Measurements from ENCODE around the gene KRTAP10-8.
"Not testable (repeated sequence)": the region's sequence is repeated elsewhere in the genome, so short reads cannot be mapped to it uniquely, and the experiment has no call there.

KRTAP10-8 gene

DNA sequence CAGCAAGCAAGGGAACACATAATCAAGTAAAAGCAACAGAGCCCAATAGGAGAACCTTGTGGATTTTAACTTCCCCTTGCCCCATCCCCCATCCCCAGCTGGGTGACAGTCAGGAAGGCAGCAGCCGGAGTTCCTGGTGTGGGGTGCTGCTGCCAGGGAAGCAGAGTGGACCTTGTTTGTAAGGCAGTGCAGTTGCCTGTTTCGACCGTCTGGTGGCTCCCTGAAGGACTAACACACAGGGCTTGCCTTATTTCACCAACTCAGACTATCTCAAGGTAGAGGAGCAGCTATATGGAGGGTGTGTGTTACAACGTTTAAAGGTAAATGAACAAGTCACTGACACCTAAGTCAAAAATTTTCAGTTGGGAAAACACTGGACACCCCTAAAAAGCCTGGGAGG, 6.6 kb downstream of the KRTAP10-8 start:
- DNase-seq (ENCODE audit: low read depth in 2 of 2): no peak

DNA sequence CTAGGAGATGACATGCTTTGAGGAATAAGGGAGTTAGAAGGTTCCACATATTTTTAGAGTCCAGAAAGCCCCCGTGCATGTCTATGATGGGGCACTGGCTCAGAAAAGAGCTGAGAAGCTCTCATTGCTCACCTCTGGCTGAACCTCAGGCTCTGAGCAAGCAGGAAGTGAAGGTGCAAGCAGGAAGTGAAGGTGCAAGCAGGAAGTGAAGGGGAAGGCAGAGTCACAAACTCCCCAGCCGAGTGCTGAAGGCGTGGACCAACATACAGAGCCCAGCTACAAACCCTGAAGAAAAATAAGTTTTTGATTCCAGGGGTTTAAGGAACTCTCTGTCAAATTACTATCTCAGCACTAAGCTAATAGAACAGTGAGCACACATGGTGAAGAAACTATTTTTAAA, 7.0 kb downstream of the KRTAP10-8 start:
- peak; percentile 22 to 25 for DNase-seq (ENCODE audit: low read depth in 2 of 2)

DNA sequence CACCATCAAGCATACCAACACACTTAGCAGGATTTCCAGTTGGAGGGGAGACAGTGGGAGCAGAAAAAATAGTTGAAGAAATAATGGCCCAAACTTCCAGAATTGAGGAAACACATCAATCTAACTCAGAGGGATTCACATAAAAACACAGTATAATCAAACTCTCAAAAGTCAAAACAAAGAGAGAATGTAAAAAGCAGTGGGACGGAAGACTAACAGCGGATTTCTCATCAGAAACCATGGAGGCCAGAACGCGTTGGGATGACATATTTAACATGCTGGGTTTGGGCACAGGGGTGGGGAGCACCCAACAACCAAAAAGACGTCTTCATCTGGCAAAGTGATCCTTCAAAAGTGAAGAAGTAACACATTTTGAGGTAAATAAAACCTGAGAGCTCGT, 8.0 kb downstream of the KRTAP10-8 start:
- DNase-seq (ENCODE audit: low read depth in 2 of 2): no peak

DNA sequence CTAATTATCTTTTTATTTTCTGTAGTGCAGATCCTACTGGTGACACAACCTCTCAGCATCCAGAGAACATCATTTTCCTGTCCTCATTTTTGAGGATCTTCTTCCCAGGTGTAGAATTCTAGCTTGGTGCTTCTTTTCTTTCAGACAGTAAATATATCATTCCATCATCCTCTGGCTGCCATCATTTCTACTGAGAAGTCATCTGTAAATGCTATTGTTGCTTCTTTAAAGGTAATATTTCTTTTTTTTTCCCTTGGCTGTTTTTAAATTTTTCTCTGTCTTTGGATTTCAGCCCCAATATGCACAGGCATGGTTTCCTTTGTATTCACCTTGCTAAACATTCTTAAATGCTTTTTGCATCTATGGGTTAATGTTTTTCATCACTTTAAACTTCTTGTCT, 11.7 kb downstream of the KRTAP10-8 start:
- DNase-seq (ENCODE audit: low read depth in 2 of 2): no peak

DNA sequence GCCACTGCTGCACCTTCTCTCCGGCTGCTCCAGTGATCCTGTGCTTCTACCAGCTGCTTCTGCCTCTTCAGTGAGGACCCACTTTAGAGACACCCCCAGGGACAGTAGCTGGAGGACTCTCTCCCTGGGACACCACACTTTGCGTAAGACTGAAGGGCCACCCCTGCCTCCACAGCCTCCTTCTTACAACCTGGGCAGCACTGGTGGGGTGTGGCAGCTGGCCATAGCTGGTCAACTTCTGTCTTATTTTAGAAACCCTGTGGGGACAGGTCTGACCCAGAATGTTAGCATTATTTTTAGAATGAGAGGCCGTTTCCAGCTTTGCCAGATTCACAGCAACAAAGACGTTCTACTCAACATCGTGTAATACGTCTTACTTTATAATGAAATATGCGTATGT, 13.9 kb downstream of the KRTAP10-8 start:
- no peak for DNase-seq (ENCODE audit: low read depth in 2 of 2)

DNA sequence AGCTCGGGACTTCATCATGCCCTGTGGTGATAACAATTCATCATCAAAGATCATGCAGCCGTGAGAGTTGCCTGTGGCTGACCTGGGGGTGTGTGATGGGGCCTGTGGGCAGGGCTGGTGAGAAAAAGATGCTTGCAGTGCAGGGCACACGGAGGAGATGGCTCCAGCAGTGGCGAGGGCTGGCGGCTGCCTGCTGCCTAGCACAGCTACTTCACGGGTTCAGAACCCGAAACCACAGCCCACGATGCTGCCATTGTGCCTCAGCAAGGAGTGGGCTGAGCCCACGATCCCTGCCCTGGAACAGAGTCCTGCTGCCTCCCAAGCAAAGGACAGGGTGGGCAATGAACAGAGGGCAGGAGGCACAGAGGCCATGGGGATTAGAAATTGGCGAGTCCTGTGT, 14.4 kb downstream of the KRTAP10-8 start:
- DNase-seq (ENCODE audit: low read depth in 2 of 2): no peak

DNA sequence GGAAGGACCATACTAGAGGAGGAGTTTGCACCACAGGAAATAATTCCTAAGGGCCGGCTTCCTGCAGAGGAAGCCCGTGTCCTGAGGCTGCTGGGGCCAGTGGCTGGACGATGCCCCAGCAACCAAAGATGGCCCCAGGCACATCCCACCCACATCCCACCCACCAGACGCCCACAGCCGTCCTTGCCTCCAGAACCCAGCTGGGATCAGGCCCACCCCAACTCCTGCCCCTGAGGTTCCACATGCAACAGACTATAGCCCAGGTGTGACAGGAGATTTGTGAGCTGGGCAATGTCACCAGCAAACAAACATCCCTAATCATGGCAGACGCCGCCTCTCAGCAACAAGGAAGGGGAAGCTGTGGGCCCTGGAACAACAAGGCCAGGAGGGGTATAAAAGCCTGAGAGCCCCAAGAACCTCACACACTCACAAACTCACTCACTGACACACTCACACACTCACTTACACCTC, 14.8 kb downstream of the KRTAP10-8 start, which contains the start of gene KRTAP10-9:
Gene KRTAP10-9 (plus strand): TSS at position 421 of the 471 bp plus-strand sequence. CDS start 79 bp downstream, outside the sequence.
- DNase-seq (ENCODE audit: low read depth in 2 of 2): no peak

DNA sequence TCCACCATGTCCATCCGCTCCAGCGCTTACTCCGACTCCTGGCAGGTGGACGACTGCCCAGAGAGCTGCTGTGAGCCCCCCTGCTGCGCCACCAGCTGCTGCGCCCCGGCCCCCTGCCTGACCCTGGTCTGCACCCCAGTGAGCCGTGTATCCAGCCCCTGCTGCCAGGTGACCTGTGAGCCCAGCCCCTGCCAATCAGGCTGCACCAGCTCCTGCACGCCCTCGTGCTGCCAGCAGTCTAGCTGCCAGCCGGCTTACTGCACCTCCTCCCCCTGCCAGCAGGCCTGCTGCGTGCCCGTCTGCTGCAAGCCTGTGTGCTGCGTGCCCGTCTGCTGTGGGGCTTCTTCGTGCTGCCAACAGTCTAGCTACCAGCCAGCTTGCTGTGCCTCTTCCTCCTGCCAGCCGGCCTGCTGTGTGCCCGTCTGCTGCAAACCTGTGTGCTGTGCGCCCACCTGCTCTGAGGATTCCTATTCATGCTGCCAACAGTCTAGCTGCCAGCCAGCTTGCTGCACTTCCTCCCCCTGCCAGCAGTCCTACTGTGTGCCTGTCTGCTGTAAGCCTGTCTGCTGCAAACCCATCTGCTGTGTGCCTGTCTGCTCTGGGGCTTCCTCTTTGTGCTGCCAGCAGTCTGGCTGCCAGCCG, 15.4 kb downstream of the KRTAP10-8 start:
- DNase-seq (ENCODE audit: low read depth in 2 of 2): not testable (repeated sequence)

DNA sequence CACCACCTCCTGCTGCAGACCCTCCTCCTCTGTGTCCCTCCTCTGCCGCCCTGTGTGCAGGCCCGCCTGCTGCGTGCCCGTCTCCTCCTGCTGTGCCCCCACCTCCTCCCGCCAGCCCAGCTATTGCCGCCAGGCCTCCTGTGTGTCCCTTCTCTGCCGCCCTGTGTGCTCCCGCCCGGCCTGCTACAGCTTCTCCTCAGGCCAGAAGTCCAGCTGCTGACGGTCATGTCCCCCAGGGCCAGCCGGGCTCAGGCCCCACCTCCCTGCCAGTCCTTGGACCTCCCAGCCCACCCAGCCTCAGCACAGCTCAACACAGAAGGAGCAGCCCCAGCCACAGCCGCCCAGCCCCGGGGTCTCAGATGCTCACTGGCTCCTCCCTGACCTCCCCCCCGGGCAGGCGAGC, 16.0 kb downstream of the KRTAP10-8 start:
- not testable (repeated sequence) for DNase-seq (ENCODE audit: low read depth in 2 of 2)

DNA sequence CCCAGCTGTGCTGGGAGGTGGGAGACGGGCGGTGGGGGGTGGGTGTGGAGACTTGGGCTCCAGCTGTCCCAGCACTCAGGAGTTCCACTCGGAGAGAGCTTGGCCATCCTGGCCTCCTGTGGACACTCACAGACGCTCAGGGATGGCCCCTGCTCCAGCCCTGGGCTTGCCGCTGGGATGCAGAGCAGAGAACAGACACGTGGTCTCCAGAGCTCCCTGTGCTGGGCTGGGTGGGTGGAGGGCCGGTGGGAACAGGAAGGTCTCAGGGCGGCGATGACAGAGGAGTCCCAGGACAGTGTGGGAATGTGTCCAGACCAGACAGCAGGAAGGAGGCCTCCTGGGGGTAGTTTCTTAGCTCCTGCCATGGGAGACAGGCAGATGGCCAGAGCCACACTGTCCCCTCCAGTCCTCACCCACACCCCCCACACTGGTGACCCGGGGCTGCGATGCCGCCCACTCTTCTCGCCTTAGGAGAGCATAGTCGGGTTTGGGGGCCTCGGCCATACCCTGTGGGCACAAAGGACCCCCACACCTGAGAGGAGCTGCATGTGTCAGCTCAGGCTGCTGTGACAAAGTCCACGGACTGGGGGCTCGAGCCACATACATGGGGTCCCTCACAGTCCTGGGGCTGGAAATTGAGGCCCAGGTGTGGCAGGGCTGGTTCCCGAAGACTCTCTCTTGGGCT, 17.0 kb downstream of the KRTAP10-8 start:
- no peak for DNase-seq (ENCODE audit: low read depth in 2 of 2)

DNA sequence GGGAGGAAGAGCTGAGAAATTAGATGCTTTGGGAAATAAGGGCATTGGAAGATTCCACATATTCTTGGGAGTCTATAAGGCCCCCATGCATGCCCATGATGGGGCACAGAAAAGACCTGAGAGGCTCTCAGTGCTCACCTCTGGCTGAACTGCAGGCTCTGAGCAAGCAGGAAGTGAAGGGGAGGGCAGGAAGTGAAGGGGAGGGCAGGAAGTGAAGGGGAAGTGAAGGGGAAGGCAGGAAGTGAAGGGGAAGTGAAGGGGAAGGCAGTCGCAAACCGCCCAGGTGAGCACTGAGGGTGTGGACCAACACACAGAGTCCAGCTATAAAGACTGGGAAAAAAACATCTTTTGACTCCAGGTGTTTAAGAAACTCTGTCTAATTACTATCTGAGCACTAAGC, 18.6 kb downstream of the KRTAP10-8 start:
- DNase-seq (ENCODE audit: low read depth in 2 of 2): no peak

DNA sequence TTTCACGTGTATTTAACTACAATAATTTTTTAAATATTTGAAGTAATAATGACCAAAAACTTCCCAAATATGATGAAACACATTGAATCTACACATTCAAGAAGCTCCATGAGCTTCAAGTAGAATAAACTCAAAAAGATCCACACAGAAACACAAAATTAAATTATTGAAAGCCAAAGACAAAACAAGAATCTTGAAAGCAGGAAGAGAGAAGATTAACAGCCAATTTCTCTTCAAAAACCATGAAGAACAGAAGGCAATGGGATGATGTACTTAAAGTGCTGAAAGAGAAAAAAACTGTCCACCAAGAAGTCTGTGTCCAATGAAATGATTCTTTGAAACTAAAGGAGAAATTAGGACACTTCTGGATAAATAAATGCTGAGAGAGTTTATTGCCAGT, 20.2 kb downstream of the KRTAP10-8 start:
- no peak for DNase-seq (ENCODE audit: low read depth in 2 of 2)

DNA sequence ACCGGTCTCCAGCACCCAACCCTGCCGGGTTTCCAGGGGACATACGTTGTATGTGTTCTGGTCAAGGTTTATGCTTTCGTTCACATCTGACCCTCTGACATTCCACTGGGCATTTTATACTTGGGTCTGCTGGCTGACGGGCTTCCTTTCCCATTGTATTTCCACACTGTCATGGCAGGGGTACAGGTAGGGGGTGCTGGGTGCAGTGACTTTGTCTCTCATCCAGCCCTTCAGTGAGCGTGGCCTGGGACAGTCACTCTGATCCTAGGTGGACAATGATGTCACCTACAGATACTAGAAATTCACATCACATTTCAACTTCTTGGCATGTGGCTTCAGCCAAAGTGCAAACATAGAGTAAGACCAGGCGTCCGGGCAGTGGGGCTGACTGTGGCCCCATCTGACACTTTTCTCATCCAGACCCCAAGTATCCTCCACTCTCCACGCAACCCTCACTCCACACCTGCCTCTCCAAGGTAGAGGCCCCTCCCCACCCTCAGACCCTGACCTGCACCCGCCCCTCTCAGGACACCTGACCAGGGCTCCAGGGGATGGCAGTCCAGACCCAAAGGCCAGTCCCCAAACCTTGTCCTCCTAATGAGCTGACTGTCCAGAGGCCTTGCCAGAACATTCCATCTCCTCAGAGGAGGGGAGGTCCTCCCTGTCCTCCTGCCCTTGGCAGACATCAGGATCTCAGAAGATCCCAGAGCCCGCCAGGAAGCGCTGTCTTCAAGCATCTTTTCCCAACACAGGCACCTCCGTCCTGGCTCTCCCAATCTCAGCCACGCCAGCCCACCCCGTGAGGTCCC, 24.5 kb downstream of the KRTAP10-8 start:
- no peak for DNase-seq (ENCODE audit: low read depth in 2 of 2)

DNA sequence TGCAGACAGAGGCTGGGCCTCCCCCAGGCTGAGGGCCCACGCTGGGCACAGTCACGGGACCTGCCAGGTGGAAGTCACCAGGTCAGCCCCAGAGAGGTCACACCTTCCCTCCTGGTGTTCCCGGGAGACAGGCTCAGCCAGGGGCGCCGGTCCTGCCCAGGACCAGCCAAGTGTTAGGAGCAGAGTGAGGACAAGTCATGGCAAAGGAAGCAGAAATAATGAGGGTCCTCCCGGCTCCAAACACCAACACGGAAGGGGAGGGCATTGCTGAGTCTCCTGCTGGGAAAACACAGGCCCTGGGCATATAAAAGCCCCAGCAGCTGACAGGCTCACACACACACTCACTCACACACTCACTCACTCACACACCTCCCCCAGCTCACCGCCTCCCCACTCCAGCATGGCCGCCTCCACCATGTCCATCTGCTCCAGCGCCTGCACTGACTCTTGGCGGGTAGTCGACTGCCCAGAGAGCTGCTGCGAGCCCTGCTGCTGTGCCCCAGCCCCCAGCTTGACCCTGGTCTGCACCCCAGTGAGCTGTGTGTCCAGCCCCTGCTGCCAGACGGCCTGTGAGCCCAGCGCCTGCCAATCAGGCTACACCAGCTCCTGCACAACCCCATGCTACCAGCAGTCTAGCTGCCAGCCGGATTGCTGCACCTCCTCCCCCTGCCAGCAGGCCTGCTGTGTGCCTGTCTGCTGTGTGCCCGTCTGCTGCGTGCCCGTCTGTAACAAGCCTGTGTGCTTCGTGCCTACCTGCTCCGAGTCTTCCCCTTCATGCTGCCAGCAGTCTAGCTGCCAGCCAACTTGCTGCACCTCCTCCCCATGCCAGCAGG, 25.4 kb downstream of the KRTAP10-8 start, which contains the start of gene KRTAP10-10:
Gene KRTAP10-10 (plus strand): TSS at position 339 of the 833 bp plus-strand sequence. CDS start 62 bp downstream, at position 401.
- no peak for DNase-seq (ENCODE audit: low read depth in 2 of 2)

DNA sequence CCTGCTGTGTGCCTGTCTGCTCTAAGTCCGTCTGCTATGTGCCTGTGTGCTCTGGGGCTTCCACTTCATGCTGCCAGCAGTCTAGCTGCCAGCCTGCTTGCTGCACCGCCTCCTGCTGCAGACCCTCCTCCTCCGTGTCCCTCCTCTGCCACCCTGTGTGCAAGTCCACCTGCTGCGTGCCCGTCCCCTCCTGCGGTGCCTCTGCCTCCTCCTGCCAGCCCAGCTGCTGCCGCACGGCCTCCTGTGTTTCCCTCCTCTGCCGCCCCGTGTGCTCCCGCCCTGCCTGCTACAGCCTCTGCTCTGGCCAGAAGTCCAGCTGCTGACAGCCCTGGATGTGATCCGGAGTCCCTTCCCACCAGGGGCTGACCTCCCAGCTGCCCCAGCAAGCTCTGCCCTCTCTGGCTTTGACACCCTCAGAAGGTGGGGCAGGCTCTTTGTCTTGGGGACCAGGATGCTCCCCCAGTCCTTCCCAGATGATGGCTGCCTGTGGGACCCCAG, 26.0 kb downstream of the KRTAP10-8 start:
- not testable (repeated sequence) for DNase-seq (ENCODE audit: low read depth in 2 of 2)

DNA sequence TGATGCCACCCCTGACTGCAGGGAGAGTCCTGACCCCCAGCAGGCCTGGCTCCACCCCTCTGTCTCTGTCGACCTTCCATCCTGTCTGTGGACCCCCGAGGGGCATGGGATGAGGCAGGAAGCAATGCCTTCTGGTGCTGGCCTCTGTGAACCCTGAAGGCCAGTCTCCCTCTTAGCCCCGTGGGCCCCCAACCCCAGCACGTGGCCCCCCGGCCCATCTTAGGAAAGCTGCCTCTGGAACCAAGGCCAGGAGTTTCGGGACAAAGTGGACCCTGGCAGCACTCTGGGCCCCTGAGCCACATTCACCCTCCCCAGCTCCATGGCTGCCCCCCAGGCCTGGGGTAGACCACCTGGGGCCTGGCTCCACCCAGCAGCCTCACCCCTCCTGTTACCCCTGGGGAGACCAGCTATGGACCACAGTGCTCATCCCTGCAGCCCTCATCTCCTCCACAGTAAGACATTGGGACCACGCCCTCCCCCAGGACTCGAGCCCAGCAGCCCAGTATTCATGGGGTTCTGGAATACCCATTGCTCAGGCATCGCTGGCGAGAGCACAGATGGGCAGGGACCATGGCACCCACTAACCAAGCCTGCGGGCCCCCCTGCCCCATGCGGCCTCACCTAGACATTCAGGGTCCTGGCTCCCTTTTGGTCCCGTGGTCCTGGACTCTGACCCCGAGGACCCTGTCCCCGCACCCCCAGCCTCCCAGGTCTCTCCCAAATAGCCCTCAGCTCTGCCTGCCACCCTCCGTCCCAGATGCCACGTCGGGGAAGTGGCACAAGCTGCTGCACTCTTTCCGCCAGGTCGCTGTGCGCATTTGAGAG, 26.8 kb downstream of the KRTAP10-8 start:
- DNase-seq (ENCODE audit: low read depth in 2 of 2): not testable (repeated sequence)

DNA sequence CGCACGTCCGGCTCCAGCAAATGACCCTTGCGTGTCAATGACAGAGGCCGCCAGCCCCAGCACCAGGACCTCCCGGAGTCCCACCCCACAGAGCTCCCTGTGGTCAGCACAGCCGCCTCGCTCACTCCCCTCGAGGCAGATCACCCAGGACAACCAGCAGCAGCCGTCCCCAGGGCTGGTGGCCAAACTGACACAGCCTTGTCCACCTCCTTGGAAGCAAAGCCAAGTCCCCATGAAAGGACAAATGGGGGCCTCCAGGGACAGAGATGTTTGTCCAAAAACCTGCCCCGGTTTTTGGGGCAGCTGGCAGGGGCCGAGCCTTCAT, 27.4 kb downstream of the KRTAP10-8 start:
- DNase-seq (ENCODE audit: low read depth in 2 of 2): no peak

DNA sequence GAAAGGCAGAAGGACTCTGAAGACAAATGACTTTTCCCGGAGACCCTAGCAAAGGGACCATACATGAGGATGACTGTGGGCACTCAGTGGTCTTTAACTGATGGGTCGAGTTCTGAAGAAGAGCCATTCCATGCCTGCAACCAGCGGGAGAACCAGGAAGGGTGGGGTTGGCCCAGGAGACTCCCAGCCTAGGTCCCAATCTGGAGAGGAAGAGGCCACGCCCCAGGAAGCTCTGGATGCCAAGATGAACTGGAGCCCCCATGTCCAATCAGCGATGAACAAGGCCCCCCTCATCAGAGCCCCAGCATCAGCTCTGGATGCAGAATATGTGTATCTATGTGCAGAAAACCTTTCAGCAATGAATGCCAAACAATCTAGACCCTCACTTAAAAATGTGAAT, 28.9 kb downstream of the KRTAP10-8 start:
- DNase-seq (ENCODE audit: low read depth in 2 of 2): no peak

DNA sequence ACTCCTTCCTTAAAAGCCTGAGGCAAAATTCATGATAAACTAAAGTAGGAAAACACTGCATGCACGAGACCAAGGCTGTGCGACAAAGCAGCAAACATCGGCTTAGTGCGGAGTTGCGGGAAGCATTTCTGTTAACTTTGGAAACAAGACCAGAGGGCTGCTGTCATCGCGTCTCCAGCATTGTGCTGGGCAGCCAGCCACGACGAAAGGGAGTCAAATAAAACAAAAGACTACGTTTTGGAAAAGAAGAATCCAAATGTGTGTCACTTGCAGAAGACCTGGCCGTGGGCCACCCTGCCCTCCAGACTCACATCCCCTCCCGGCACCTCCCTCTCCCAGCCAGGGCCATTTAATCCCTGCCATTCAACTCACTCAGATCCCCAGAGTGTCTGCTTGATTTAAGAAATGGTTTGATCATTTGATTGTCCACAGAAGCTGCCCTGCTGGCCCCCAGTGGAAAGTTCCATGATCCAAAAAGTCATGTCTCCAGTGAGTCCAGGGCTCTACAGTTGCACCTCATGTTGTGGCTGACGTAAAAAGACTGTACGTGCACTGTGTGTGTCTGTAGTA, 31.9 kb downstream of the KRTAP10-8 start:
- DNase-seq (ENCODE audit: low read depth in 2 of 2): no peak

DNA sequence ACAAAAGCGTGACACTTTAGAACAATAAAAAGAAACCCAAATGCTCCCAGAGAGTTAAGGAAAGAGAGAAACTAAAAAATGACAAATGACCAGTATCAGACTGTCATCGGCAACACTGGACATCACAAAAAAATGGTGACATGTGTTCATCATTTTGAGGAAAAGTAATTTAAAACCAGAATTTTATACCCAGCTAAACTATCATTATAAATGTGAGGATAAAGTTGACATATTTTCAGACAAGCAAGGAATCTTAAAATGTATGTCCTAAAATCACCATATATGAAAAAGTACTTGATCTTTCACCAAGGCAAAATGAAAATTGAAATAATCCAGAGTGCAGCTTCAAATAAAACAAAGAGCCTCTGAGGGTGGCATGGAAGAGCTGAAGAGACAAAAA, 33.0 kb downstream of the KRTAP10-8 start:
- DNase-seq (ENCODE audit: low read depth in 2 of 2): no peak
